HCT116 (cell line): ENCODE results near the gene FOXN3.

Source experiments
- ATF3 ChIP-seq: IDR thresholded peaks from 2 replicates; pipeline ENCODE4 v1.6.1; 2012
- CEBPB ChIP-seq: IDR thresholded peaks from 2 replicates; pipeline ENCODE4 v1.6.1; 2012; ENCODE audit warnings: low read depth
- POLR2A ChIP-seq: IDR thresholded peaks from 2 replicates; pipeline ENCODE4 v1.7.0; 2011; ENCODE audit warnings: borderline replicate concordance; ENCODE audit not compliant: insufficient read depth, insufficient read length; ENCODE audit errors: extremely low read depth
- YY1 ChIP-seq: IDR thresholded peaks from 2 replicates; pipeline ENCODE4 v1.6.1; 2011; ENCODE audit warnings: low read length, low read depth, moderate library complexity, mild to moderate bottlenecking; ENCODE audit not compliant: insufficient replicate concordance; ENCODE audit errors: extremely low read depth
- TF ChIP-seq, protein P1 (sequence below), 3 experiments: fragments of 200-600 bp in 1 of 3; sonication (generic) in 1 of 3; IDR thresholded peaks in 2 of 3; conservative IDR thresholded peaks in 1 of 3; 2 replicates each; pipeline ENCODE4 v1.5.1; 2012 to 2017; ENCODE audit warnings: low read depth in 2 of 3, low read length in 2 of 3, antibody characterized with exemption in 1 of 3, borderline replicate concordance in 1 of 3, control low read depth in 1 of 3, mild to moderate bottlenecking in 1 of 3, mixed read lengths in 1 of 3, mixed run types in 1 of 3, moderate library complexity in 1 of 3; ENCODE audit not compliant: insufficient read depth in 1 of 3

- TF ChIP-seq, protein P1, sequence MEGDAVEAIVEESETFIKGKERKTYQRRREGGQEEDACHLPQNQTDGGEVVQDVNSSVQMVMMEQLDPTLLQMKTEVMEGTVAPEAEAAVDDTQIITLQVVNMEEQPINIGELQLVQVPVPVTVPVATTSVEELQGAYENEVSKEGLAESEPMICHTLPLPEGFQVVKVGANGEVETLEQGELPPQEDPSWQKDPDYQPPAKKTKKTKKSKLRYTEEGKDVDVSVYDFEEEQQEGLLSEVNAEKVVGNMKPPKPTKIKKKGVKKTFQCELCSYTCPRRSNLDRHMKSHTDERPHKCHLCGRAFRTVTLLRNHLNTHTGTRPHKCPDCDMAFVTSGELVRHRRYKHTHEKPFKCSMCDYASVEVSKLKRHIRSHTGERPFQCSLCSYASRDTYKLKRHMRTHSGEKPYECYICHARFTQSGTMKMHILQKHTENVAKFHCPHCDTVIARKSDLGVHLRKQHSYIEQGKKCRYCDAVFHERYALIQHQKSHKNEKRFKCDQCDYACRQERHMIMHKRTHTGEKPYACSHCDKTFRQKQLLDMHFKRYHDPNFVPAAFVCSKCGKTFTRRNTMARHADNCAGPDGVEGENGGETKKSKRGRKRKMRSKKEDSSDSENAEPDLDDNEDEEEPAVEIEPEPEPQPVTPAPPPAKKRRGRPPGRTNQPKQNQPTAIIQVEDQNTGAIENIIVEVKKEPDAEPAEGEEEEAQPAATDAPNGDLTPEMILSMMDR (IDR thresholded peaks at IDR 0.05 in 2 of 3, conservative IDR thresholded peaks at IDR 0.05 in 1 of 3; ENCODE audit: borderline replicate concordance in 1 of 3, insufficient read depth in 1 of 3, low read depth in 2 of 3, low read length in 2 of 3), result no peak
- TF ChIP-seq POLR2A (no peak), ATF3 (no peak), CEBPB (no peak), YY1 (no peak)
Observed at GRCh38 chr14:89324501-89325298, 92.3 kb downstream of the FOXN3 start.
